ENCODE measurements around the gene ATP6V1B1. TPM values are rescaled to one million over a fixed set of nuclear protein-coding genes. Genes with fewer than 3 reads are reported as not detected.

The ATP6V1B1 gene
- total RNA-seq, 2 experiments from 2014 or later = not detected

- Mint-ChIP-seq H3K4me1 (ENCODE audit: low read depth) (no peaks in the 10 kb centered on the region), H3K36me3 (ENCODE audit: low read depth) (no peaks in the 10 kb centered on the region), H3K4me3 (no peak overlapping the region), H3K27me3 (peaks cover 57% of the 10 kb centered on the region), H3K27ac (no peak overlapping the region), H3K9me3 (no peaks in the 10 kb centered on the region)
- Histone ChIP-seq H3K27ac (ENCODE audit: low read depth in 1 of 2, low read length in 2 of 2) (no peak overlapping the region), H3K4me3 (ENCODE audit: low read length) (no peak overlapping the region), H3K4me1 (ENCODE audit: insufficient read depth, low read length) (peaks cover 3% of the 10 kb centered on the region), H3K36me3 (ENCODE audit: insufficient read depth, low read length) (no peaks in the 10 kb centered on the region), H3K9me3 (ENCODE audit: control insufficient read depth in 1 of 2, insufficient read depth in 1 of 2, low read length in 2 of 2) (peaks cover 0 to 4% of the 10 kb centered on the region in 2 experiments), H3K27me3 (ENCODE audit: control insufficient read depth in 1 of 2, insufficient read depth in 2 of 2, low read length in 2 of 2) (peaks cover 2 to 27% of the 10 kb centered on the region in 2 experiments)
- intact Hi-C loops (cut with DNase I, micrococcal nuclease) = no loop called here
- no peak for TF ChIP-seq CTCF (IDR thresholded peaks at IDR 0.05)
- ATAC-seq (ENCODE audit: poor library complexity) = no peak
- DNase-seq = no peak
- ChIA-PET POLR2A (no interaction called here), CTCF (no interaction called here)
Observed at GRCh38 chr2:70916291-70916690, 19.4 kb upstream of the ATP6V1B1 start.

GRCh38 chr2:70918016-70918415 is 17.7 kb upstream of the ATP6V1B1 start:
- ChIA-PET CTCF (no interaction called here), POLR2A (no interaction called here)
- peaks cover 3% of the 10 kb centered on the region for H3K4me1 ChIP-seq (ENCODE audit: insufficient read depth, low read length)
- no peak overlapping the region for H3K27ac ChIP-seq (ENCODE audit: low read depth in 1 of 2, low read length in 2 of 2)
- H3K27ac Mint-ChIP-seq = no peak overlapping the region
- ATAC-seq (ENCODE audit: poor library complexity) (no peak), DNase-seq (peak in 1 of 14 experiments; percentile 20)
- peaks cover 2 to 10% of the 10 kb centered on the region in 2 experiments for H3K27me3 ChIP-seq (ENCODE audit: control insufficient read depth in 1 of 2, insufficient read depth in 2 of 2, low read length in 2 of 2)
- no peaks in the 10 kb centered on the region for H3K9me3 Mint-ChIP-seq
- H3K27me3 Mint-ChIP-seq = peaks cover 48% of the 10 kb centered on the region
- H3K4me3 Mint-ChIP-seq = no peak overlapping the region
- no peaks in the 10 kb centered on the region for H3K4me1 Mint-ChIP-seq (ENCODE audit: low read depth)
- H3K36me3 ChIP-seq (ENCODE audit: insufficient read depth, low read length) = no peaks in the 10 kb centered on the region
- intact Hi-C loops (cut with DNase I, micrococcal nuclease) = no loop called here
- no peaks in the 10 kb centered on the region for H3K36me3 Mint-ChIP-seq (ENCODE audit: low read depth)
- no peak overlapping the region for H3K4me3 ChIP-seq (ENCODE audit: low read length)
- H3K9me3 ChIP-seq (ENCODE audit: control insufficient read depth in 1 of 2, insufficient read depth in 1 of 2, low read length in 2 of 2) = peaks cover 0 to 4% of the 10 kb centered on the region in 2 experiments
- no peak for TF ChIP-seq CTCF (IDR thresholded peaks at IDR 0.05)

- H3K9me3 Mint-ChIP-seq = no peaks in the 10 kb centered on the region
- TF ChIP-seq CTCF (IDR thresholded peaks at IDR 0.05) = peak; percentile 82
- no peak overlapping the region for H3K4me3 ChIP-seq (ENCODE audit: low read length)
- H3K27ac Mint-ChIP-seq = no peak overlapping the region
- ChIA-PET POLR2A (no interaction called here), CTCF (interaction anchor here (0.7 to 1.3 kb wide), 3 partner anchors 25 to 48 kb away, joined by 3 to 6 read pairs (median 3); no protein-coding TSS in a partner anchor)
- H3K4me3 Mint-ChIP-seq = no peak overlapping the region
- H3K4me1 Mint-ChIP-seq (ENCODE audit: low read depth) = no peaks in the 10 kb centered on the region
- intact Hi-C loops (cut with DNase I, micrococcal nuclease) = loop anchor here (2.0 to 5.0 kb wide), 3 partner anchors 48 to 129 kb away; partner anchors contain the start of gene FIGLA (in 1 of the 2)
- no peak overlapping the region for H3K27ac ChIP-seq (ENCODE audit: low read depth in 1 of 2, low read length in 2 of 2)
- H3K27me3 ChIP-seq (ENCODE audit: control insufficient read depth in 1 of 2, insufficient read depth in 2 of 2, low read length in 2 of 2) = peaks cover 2 to 9% of the 10 kb centered on the region in 2 experiments
- peaks cover 0 to 4% of the 10 kb centered on the region in 2 experiments for H3K9me3 ChIP-seq (ENCODE audit: control insufficient read depth in 1 of 2, insufficient read depth in 1 of 2, low read length in 2 of 2)
- H3K36me3 Mint-ChIP-seq (ENCODE audit: low read depth) = no peaks in the 10 kb centered on the region
- peaks cover 3% of the 10 kb centered on the region for H3K4me1 ChIP-seq (ENCODE audit: insufficient read depth, low read length)
- ATAC-seq (ENCODE audit: poor library complexity) = peak; percentile 61
- H3K27me3 Mint-ChIP-seq = peaks cover 43% of the 10 kb centered on the region
- no peaks in the 10 kb centered on the region for H3K36me3 ChIP-seq (ENCODE audit: insufficient read depth, low read length)
- DNase-seq = peak; percentile 34 to 81 (median 62)
Observed at GRCh38 chr2:70919672-70920366, 15.9 kb upstream of the ATP6V1B1 start.

Measured in CD4-positive, alpha-beta T cell (primary cell).